HEK293 (cell line): ENCODE results near the gene ALS2CL.
A peak's percentile ranks its signal among the peaks of the same experiment; 100 is the strongest.

Experiments
- CTCF ChIA-PET: fragments of 350-600 bp; formaldehyde crosslinking; extraction: SDS; loops from one replicate; lab custom pipeline; 2021; ENCODE audit warnings: antibody characterized with exemption; lab: Yijun Ruan, JAX
- POLR2A ChIA-PET: fragments of 300-600 bp; formaldehyde crosslinking; extraction: SDS; loops from one replicate; lab custom pipeline; 2020; ENCODE audit warnings: antibody characterized with exemption, inconsistent platforms; lab: Yijun Ruan, JAX
- H3K27ac ChIP-seq: fragments of 200-500 bp; sonication (Bioruptor generic); 2 replicates; pipeline ENCODE4 v1.5.1; 2014; ENCODE audit warnings: low read depth, low read length, control low read depth, inconsistent platforms; ENCODE audit errors: extremely low read depth
- H3K36me3 ChIP-seq, 2 experiments: fragments of 200-500 bp in 1 of 2; sonication (Bioruptor generic) in 1 of 2; 1 replicate in 1 of 2; 2 replicates in 1 of 2; pipeline ENCODE4 v1.5.1; 2014 to 2017; ENCODE audit warnings: inconsistent platforms in 2 of 2, low read length in 2 of 2; ENCODE audit not compliant: control insufficient read depth in 2 of 2, insufficient read depth in 1 of 2
- H3K4me1 ChIP-seq: fragments of 200-500 bp; sonication (Bioruptor generic); 2 replicates; pipeline ENCODE4 v1.5.1; 2014; ENCODE audit warnings: mild to moderate bottlenecking, low read length, inconsistent platforms; ENCODE audit not compliant: control insufficient read depth, insufficient read depth
- H3K4me3 ChIP-seq: 2 replicates; pipeline ENCODE4 v1.5.1; 2011; ENCODE audit warnings: low read depth, mild to moderate bottlenecking, control low read depth, low read length, moderate library complexity
- H3K9me3 ChIP-seq: fragments of 200-500 bp; sonication (Bioruptor generic); 2 replicates; pipeline ENCODE4 v1.5.1; 2014; ENCODE audit warnings: low read depth, low read length, inconsistent platforms; ENCODE audit not compliant: control insufficient read depth, insufficient read depth
- GLIS1 ChIP-seq: fragments of 450-650 bp; formaldehyde crosslinking; IDR thresholded peaks from 2 replicates; pipeline ENCODE4 v1.5.1; 2016; ENCODE audit warnings: missing biosample characterization, missing genetic modification characterization
- PRDM1 ChIP-seq: fragments of 450-650 bp; formaldehyde crosslinking; IDR thresholded peaks from 2 replicates; pipeline ENCODE4; 2016; ENCODE audit warnings: missing biosample characterization, missing genetic modification characterization
- SALL2 ChIP-seq: fragments of 450-650 bp; formaldehyde crosslinking; IDR thresholded peaks from 2 replicates; pipeline ENCODE4 v1.5.0; 2017; ENCODE audit warnings: missing biosample characterization, mild to moderate bottlenecking, missing genetic modification characterization, borderline replicate concordance
- ZBTB17 ChIP-seq: fragments of 450-650 bp; formaldehyde crosslinking; IDR thresholded peaks from 2 replicates; pipeline ENCODE4 v1.5.1; 2016; ENCODE audit warnings: missing biosample characterization, missing genetic modification characterization
- ZBTB48 ChIP-seq: fragments of 450-650 bp; formaldehyde crosslinking; IDR thresholded peaks from 2 replicates; pipeline ENCODE4 v1.5.1; 2016; ENCODE audit warnings: missing biosample characterization, missing genetic modification characterization
- ZFHX2 ChIP-seq: fragments of 450-650 bp; formaldehyde crosslinking; conservative IDR thresholded peaks from 2 replicates; pipeline ENCODE4 v1.5.1; 2016; ENCODE audit warnings: missing biosample characterization, missing genetic modification characterization
- ZIC2 ChIP-seq: fragments of 450-650 bp; formaldehyde crosslinking; IDR thresholded peaks from 2 replicates; pipeline ENCODE4 v1.5.1; 2016; ENCODE audit warnings: missing biosample characterization, missing genetic modification characterization
- ZNF19 ChIP-seq: fragments of 450-650 bp; formaldehyde crosslinking; IDR thresholded peaks from 2 replicates; pipeline ENCODE4; 2016; ENCODE audit warnings: missing biosample characterization, missing genetic modification characterization, low read depth
- ZNF221 ChIP-seq: fragments of 450-650 bp; formaldehyde crosslinking; IDR thresholded peaks from 2 replicates; pipeline ENCODE4 v1.5.1; 2017; ENCODE audit warnings: missing biosample characterization, missing genetic modification characterization, borderline replicate concordance
- ZNF24 ChIP-seq: fragments of 450-650 bp; formaldehyde crosslinking; IDR thresholded peaks from 2 replicates; pipeline ENCODE4 v1.5.1; 2016; ENCODE audit warnings: missing biosample characterization, missing genetic modification characterization
- ZNF292 ChIP-seq: fragments of 450-650 bp; formaldehyde crosslinking; IDR thresholded peaks from 2 replicates; pipeline ENCODE4 v1.5.1; 2016; ENCODE audit warnings: low read depth, missing biosample characterization, missing genetic modification characterization, borderline replicate concordance
- ZNF37A ChIP-seq: fragments of 450-650 bp; IDR thresholded peaks from 2 replicates; pipeline ENCODE4 v1.5.1; 2018; ENCODE audit warnings: missing biosample characterization, missing genetic modification characterization
- ZSCAN30 ChIP-seq: fragments of 450-650 bp; IDR thresholded peaks from 2 replicates; pipeline ENCODE4 v1.5.1; 2018; ENCODE audit warnings: missing biosample characterization, mild to moderate bottlenecking, missing genetic modification characterization, moderate library complexity
- TF ChIP-seq, protein P1 (sequence below): fragments of 450-650 bp; formaldehyde crosslinking; IDR thresholded peaks from 2 replicates; pipeline ENCODE4 v1.5.1; 2017; ENCODE audit warnings: missing biosample characterization, missing genetic modification characterization
- TF ChIP-seq, protein P2 (sequence below): fragments of 450-650 bp; formaldehyde crosslinking; IDR thresholded peaks from 2 replicates; pipeline ENCODE4 v1.5.1; 2016; ENCODE audit warnings: missing biosample characterization, missing genetic modification characterization

Gene ALS2CL

DNA sequence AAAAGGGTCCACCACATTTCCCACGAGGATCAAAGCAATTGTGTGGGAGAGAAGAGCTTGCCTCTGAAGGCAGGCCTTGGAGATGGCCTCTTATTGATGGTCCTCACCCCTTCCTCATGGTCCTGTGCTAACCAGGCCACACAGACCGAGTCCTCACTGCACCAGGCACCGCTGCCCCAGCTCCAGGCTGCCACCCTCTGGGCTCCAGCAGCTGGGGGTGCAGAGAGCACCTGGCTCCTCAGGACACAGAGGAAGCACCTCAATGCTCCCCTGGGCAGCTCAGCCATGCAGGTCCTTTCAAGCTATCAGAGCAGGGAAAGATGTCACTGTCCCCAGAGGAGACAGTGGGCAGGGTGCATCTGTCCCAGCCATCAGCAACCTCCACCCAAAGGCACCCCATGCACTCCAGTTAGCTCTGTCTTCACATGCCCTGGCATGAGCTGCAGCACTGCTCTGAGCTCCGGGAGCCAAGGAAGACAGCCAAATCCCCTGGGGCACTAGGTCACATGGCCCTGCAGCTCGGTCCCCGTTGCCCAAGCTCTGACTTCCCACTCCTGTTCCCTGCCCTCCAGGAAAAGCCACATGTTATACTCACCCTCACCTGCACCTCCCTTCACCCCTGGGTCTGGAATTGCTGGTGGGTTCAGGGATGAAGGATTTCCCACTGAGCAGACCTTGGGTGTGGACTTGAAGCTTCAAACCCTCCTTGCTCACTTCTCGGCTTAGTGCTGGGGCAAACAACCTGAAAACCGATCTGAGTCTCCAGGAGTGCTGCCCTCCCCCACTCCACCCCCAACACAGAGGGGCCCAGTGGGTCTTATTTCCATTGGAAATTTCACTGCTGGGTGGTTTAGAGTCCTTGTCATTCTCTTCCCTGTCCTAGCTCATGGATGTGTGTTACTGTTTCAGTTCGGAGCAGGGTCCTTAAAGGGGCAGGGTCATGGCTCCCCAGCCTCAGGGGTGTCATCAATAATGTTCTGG, 32.6 kb downstream of the ALS2CL start:
- CTCF ChIA-PET = no interaction called here
- H3K27ac ChIP-seq = no peak overlapping the region
- TF ChIP-seq ZBTB17 (tag by site-specific recombination) (0 out of 2 replicates have a peak, but pooled peaks have one; percentile 34), ZNF19 (tag by site-specific recombination) (no peak), ZNF221 (no peak), ZFHX2 (tag by site-specific recombination) (0 out of 2 replicates have a peak, but pooled peaks have one; percentile 18), ZIC2 (peak; percentile 54; the same call in 1 of the 2 replicates), GLIS1 (tag by site-specific recombination) (peak; percentile 66), SALL2 (no peak)
- TF ChIP-seq, all 188 proteins: peak for 4
- H3K9me3 ChIP-seq = no peaks in the 10 kb centered on the region
- POLR2A ChIA-PET = no interaction called here
- H3K4me1 ChIP-seq = no peaks in the 10 kb centered on the region; the same call in 1 of the 2 replicates
- H3K36me3 ChIP-seq = no peaks in the 10 kb centered on the region
- no peak overlapping the region for H3K4me3 ChIP-seq

DNA sequence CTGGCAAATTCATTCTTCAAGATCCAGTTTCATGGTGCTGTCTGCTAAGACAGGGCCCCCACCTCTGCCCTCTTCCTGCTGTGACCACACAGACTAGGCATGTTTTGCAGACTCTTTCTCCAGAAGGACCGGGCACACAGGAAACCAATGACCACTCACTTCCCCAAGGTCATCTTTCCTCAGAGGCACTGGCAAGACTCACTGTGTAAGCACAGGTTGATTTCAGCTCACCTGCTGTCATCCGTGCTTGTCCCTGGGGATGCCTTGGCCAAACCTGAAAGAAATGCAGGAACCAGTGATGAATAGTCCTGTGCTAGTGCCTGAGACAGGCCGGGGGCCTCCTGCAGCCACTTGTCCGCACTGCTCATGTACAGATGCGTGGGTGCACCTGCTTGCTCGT, 33.5 kb downstream of the ALS2CL start:
- TF ChIP-seq ZIC2 (peak; percentile 38), ZBTB48 (no peak), ZNF37A (tag by site-specific recombination) (no peak)
- Histone ChIP-seq H3K4me3 (no peak overlapping the region), H3K27ac (no peak overlapping the region), H3K4me1 (no peaks in the 10 kb centered on the region; the same call in 1 of the 2 replicates), H3K9me3 (no peaks in the 10 kb centered on the region), H3K36me3 (no peaks in the 10 kb centered on the region)
- ChIA-PET POLR2A (no interaction called here), CTCF (interaction anchor here (0.9 kb wide), 1 partner anchor 172 kb away, joined by 3 read pairs; no protein-coding TSS in a partner anchor)

DNA sequence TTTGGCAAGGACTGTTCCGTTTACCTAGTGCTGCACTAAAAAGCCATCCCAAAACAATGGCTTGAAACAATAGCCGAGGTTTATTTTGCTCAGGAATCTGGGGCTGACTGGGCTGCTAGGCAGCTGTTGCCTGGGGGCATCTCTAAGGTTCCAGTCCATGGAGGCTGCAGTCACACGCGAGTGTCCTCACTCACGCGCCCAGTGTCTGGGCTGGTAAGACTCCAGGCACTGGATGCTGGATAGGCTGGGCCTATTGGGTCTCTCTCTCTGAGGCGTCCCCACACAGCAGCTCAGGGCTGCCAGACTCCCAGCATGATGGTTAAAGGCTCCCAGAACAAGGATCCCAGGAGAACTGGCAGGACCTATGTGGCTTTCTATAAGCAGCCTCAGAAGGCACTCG, 34.2 kb downstream of the ALS2CL start:
- TF ChIP-seq ZNF24 (tag by site-specific recombination) = no peak
- no peak for TF ChIP-seq PRDM1 (tag by site-specific recombination)
- no peak for TF ChIP-seq ZNF292 (tag by site-specific recombination)
- TF ChIP-seq, protein P1, sequence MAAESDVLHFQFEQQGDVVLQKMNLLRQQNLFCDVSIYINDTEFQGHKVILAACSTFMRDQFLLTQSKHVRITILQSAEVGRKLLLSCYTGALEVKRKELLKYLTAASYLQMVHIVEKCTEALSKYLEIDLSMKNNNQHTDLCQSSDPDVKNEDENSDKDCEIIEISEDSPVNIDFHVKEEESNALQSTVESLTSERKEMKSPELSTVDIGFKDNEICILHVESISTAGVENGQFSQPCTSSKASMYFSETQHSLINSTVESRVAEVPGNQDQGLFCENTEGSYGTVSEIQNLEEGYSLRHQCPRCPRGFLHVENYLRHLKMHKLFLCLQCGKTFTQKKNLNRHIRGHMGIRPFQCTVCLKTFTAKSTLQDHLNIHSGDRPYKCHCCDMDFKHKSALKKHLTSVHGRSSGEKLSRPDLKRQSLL (tag by site-specific recombination) = no peak
- TF ChIP-seq ZSCAN30 (tag by site-specific recombination) = 0 out of 2 replicates have a peak, but pooled peaks have one; percentile 15
- TF ChIP-seq, protein P2, sequence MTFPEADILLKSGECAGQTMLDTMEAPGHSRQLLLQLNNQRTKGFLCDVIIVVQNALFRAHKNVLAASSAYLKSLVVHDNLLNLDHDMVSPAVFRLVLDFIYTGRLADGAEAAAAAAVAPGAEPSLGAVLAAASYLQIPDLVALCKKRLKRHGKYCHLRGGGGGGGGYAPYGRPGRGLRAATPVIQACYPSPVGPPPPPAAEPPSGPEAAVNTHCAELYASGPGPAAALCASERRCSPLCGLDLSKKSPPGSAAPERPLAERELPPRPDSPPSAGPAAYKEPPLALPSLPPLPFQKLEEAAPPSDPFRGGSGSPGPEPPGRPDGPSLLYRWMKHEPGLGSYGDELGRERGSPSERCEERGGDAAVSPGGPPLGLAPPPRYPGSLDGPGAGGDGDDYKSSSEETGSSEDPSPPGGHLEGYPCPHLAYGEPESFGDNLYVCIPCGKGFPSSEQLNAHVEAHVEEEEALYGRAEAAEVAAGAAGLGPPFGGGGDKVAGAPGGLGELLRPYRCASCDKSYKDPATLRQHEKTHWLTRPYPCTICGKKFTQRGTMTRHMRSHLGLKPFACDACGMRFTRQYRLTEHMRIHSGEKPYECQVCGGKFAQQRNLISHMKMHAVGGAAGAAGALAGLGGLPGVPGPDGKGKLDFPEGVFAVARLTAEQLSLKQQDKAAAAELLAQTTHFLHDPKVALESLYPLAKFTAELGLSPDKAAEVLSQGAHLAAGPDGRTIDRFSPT = no peak
- ChIA-PET CTCF (interaction anchor here (0.9 kb wide), 1 partner anchor 171 kb away, joined by 3 read pairs; no protein-coding TSS in a partner anchor), POLR2A (no interaction called here)
- Histone ChIP-seq H3K9me3 (no peaks in the 10 kb centered on the region), H3K36me3 (no peaks in the 10 kb centered on the region), H3K27ac (no peak overlapping the region), H3K4me1 (no peaks in the 10 kb centered on the region; the same call in 1 of the 2 replicates), H3K4me3 (no peak overlapping the region)
